PFSK-1 (cell line): ENCODE results near the gene NEU1.

Source experiments
- POLR2AphosphoS5 ChIP-seq: IDR thresholded peaks from 2 replicates; pipeline ENCODE4 v1.6.1; 2012; ENCODE audit warnings: low read depth, mild to moderate bottlenecking, control low read depth, low read length, moderate library complexity
- REST ChIP-seq, 2 experiments: IDR thresholded peaks; 2 replicates each; pipeline versions ENCODE4 v1.6.1 to v1.8.0; 2011 to 2012; ENCODE audit warnings: low read depth in 2 of 2, low read length in 2 of 2, control low read depth in 1 of 2, inconsistent platforms in 1 of 2, mild to moderate bottlenecking in 1 of 2, moderate library complexity in 1 of 2; ENCODE audit not compliant: insufficient read depth in 1 of 2
- TAF1 ChIP-seq: IDR thresholded peaks from 2 replicates; pipeline ENCODE4 v1.6.1; 2012; ENCODE audit warnings: low read length, control low read depth, borderline replicate concordance; ENCODE audit not compliant: insufficient read depth

GRCh38 chr6:31878222-31878621, 15.6 kb upstream of the NEU1 start:
- TF ChIP-seq TAF1, result no peak
- TF ChIP-seq POLR2AphosphoS5, result no peak
- no peak for TF ChIP-seq REST (IDR thresholded peaks at IDR 0.05; ENCODE audit: insufficient read depth in 1 of 2, low read depth in 2 of 2, low read length in 2 of 2)
